Panc1 (cell line): ENCODE data around the gene ABHD8.

ENCODE experiments used
- POLR2AphosphoS5 ChIP-seq: IDR thresholded peaks from 2 replicates; pipeline ENCODE4 v1.6.1; 2012; ENCODE audit warnings: mild to moderate bottlenecking, low read depth, low read length, moderate library complexity
- TCF7L2 ChIP-seq: IDR thresholded peaks from 2 replicates; pipeline ENCODE4 v1.6.1; 2011; ENCODE audit warnings: mild to moderate bottlenecking, low read depth, low read length, inconsistent platforms
- TF ChIP-seq, protein P1 (sequence below): fragments of 450-650 bp; IDR thresholded peaks from 2 replicates; pipeline ENCODE4 v1.5.1; 2017; ENCODE audit warnings: mild to moderate bottlenecking

DNA sequence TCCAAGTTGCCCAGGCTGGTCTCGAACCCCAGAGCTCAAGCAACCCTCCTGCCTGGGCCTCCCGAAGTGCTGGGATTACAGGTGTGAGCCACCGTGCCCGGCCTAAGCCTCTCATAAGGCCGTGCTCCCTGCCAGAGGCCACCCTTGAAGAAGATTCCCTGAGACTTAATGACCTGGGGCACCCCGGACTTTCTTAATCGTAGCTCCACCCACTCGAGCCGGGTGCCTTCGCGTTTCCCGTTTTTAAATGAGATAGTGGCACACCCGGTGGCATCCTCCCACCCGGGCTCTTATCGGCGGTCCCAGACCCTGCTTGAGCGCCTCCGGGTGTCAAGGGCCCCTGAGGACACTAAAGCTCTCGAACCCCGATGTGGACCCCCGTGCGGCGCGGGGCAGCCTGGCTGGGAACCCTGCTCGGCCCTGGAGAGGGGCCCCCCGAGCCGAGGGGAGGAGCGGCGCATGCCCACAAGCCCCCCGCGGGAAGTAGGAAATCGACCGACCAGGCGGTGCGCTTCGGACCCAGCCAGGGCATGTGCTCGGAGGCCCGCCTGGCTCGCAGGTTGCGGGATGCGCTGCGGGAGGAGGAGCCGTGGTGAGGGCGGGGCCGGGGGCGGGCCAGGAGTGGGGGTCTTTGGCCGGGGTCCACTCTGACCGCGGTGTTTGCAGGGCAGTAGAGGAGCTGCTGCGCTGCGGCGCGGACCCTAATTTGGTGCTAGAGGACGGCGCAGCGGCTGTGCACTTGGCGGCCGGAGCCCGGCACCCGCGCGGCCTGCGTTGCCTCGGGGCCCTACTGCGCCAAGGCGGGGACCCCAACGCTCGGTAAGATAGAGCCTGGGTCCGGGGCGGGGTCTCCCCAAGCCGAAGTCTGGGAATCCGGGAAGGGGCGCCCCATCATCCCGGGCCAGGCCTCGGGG lies 21.6 kb downstream of the ABHD8 start, which contains the start of gene ANKLE1:
- TF ChIP-seq, protein P1, sequence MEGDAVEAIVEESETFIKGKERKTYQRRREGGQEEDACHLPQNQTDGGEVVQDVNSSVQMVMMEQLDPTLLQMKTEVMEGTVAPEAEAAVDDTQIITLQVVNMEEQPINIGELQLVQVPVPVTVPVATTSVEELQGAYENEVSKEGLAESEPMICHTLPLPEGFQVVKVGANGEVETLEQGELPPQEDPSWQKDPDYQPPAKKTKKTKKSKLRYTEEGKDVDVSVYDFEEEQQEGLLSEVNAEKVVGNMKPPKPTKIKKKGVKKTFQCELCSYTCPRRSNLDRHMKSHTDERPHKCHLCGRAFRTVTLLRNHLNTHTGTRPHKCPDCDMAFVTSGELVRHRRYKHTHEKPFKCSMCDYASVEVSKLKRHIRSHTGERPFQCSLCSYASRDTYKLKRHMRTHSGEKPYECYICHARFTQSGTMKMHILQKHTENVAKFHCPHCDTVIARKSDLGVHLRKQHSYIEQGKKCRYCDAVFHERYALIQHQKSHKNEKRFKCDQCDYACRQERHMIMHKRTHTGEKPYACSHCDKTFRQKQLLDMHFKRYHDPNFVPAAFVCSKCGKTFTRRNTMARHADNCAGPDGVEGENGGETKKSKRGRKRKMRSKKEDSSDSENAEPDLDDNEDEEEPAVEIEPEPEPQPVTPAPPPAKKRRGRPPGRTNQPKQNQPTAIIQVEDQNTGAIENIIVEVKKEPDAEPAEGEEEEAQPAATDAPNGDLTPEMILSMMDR, result no peak
- no peak for TF ChIP-seq POLR2AphosphoS5
- TF ChIP-seq TCF7L2, result no peak
